GM23248 (cell line): ENCODE results near the gene ZNF302. TPM values are rescaled to one million over a fixed set of nuclear protein-coding genes. Genes with fewer than 3 reads are reported as not detected.
"Not testable (repeated sequence)": the region's sequence is repeated elsewhere in the genome, so short reads cannot be mapped to it uniquely, and the experiment has no call there.

Experiments
- DNase-seq: peaks from one replicate; pipeline ENCODE4 v3.0.0-alpha.2; 2015
- H2AFZ ChIP-seq: fragments of 200-600 bp; sonication (generic); 2 replicates; pipeline ENCODE4 v1.6.1; 2016; ENCODE audit warnings: antibody characterized with exemption
- H3F3A ChIP-seq: fragments of 200-600 bp; sonication (generic); 2 replicates; pipeline ENCODE4 v1.6.1; 2016; ENCODE audit warnings: mild to moderate bottlenecking, antibody characterized with exemption, mixed run types; ENCODE audit not compliant: insufficient read depth
- H3K27ac ChIP-seq: fragments of 200-600 bp; sonication (generic); 2 replicates; pipeline ENCODE4 v1.5.1; 2016; ENCODE audit warnings: mild to moderate bottlenecking
- H3K27me3 ChIP-seq: fragments of 200-600 bp; sonication (generic); replicated peaks from 2 replicates; pipeline ENCODE4 v1.6.1; 2016; ENCODE audit warnings: mild to moderate bottlenecking; ENCODE audit not compliant: insufficient read depth
- H3K36me3 ChIP-seq: fragments of 200-600 bp; sonication (generic); 2 replicates; pipeline ENCODE4 v1.6.1; 2016; ENCODE audit warnings: low read depth, mild to moderate bottlenecking
- H3K4me1 ChIP-seq: fragments of 200-600 bp; sonication (generic); 2 replicates; pipeline ENCODE4 v1.6.1; 2016; ENCODE audit warnings: mild to moderate bottlenecking; ENCODE audit not compliant: insufficient read depth
- H3K4me2 ChIP-seq: fragments of 200-600 bp; sonication (generic); one replicate; pipeline ENCODE4 v1.6.1; 2016; ENCODE audit warnings: mild to moderate bottlenecking; ENCODE audit not compliant: unreplicated experiment
- H3K4me3 ChIP-seq: fragments of 200-600 bp; sonication (generic); 2 replicates; pipeline ENCODE4 v1.5.1; 2016; ENCODE audit warnings: mild to moderate bottlenecking
- H3K79me2 ChIP-seq: fragments of 200-600 bp; sonication (generic); 2 replicates; pipeline ENCODE4 v1.6.1; 2016; ENCODE audit warnings: mild to moderate bottlenecking; ENCODE audit not compliant: insufficient read depth
- H3K9ac ChIP-seq: fragments of 200-600 bp; sonication (generic); 2 replicates; pipeline ENCODE4 v1.6.1; 2016; ENCODE audit warnings: mild to moderate bottlenecking
- H3K9me2 ChIP-seq: fragments of 200-600 bp; sonication (generic); 2 replicates; pipeline ENCODE4 v1.6.1; 2016; ENCODE audit warnings: mixed run types, mild to moderate bottlenecking, moderate library complexity; ENCODE audit not compliant: insufficient read depth
- H3K9me3 ChIP-seq: fragments of 200-600 bp; sonication (generic); one replicate; pipeline ENCODE4 v1.6.1; 2017; ENCODE audit warnings: low read depth
- H4K20me1 ChIP-seq: fragments of 200-600 bp; sonication (generic); 2 replicates; pipeline ENCODE4 v1.6.0; 2016; ENCODE audit not compliant: insufficient read depth
- EZH2 ChIP-seq: fragments of 200-600 bp; sonication (generic); IDR thresholded peaks from 2 replicates; pipeline ENCODE4 v1.6.1; 2018; ENCODE audit warnings: antibody characterized with exemption, mild to moderate bottlenecking; ENCODE audit not compliant: insufficient read depth, poor library complexity, severe bottlenecking
- EZH2phosphoT487 ChIP-seq: fragments of 200-600 bp; sonication (generic); IDR thresholded peaks from 2 replicates; pipeline ENCODE4 v1.6.1; 2018; ENCODE audit warnings: antibody characterized with exemption, moderate library complexity, mild to moderate bottlenecking, low read depth; ENCODE audit not compliant: insufficient read depth
- WGBS, 2 experiments: methylation state at CpG; one replicate each; pipeline ENCODE4 v1.1.6; 2015 to 2017; ENCODE audit warnings: low lambda C conversion rate in 2 of 2, low coverage in 1 of 2; ENCODE audit errors: missing lambda C conversion rate in 2 of 2; 5-methylcytosine and 5-hydroxymethylcytosine counted together
- in situ Hi-C: fragments of 300-500 bp; cut with MboI; formaldehyde crosslinking; loops from 2 replicates; pipeline ENCODE4 v1.15.0; 2020
- polyA plus RNA-seq: library from polyadenylated mRNA; unstranded; fragments of >200 nt; fragmentation: Nextera tagmentation; extraction: Ambion mirVana; gene quantifications from 2 replicates; pipeline ENCODE4 v1.2.1, GENCODE V29; 2016
- total RNA-seq: library from RNA; depleted of rRNA; stranded (reverse); fragments of >200 nt; shearing (Covaris generic); gene quantifications from 2 replicates; pipeline ENCODE4 v1.2.3, GENCODE V29; 2014

Gene ZNF302
- total and polyA plus RNA-seq, 2 experiments from 2014 or later = 18.4 to 23.9 TPM

DNA sequence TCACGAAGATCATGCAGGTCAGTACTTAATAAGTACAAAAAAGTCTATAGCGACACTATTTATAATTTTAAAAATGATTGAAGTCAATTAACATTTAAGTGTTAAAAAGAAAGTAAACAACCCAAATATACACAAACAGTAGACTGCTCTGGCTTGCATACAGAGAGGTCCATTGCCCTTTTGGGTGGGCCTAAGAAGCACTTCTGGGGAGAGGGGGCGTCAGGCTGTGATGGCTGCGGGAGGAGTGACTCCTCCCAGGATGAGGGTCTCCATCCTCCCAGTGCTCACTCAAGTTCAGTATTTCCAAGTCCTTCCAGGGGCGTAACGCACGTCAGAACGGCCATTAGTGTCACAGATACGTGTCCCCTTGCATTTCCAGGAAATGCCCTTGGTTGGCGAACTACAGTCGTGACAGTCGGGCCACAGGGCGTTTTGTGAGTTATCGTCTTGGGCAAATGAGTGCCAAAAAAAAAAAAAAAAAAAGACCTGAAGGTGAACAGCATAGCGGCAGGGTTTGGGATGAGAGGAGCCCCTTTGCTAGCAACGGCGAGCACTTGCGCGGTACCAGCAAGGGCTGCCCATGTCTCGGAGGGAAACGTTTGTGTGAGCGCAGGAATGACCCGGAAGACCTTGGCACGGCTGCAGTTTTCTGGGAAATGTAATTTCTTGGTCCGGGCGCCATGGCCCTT lies 637 bp upstream of the ZNF302 start, which contains the start of gene SCGB2B2:
Gene SCGB2B2, minus strand, starts transcription at position 463 of the 689 bp plus-strand sequence. CDS start 82,596 bp downstream, outside the sequence.
- Histone ChIP-seq H3K9me3 (no peaks in the 10 kb centered on the region), H3K4me1 (peaks cover 4% of the 10 kb centered on the region; the same call in 1 of the 2 replicates), H2AFZ (peak within 1 kb of the TSS; percentile 99), H3K36me3 (peaks cover 27% of the 10 kb centered on the region), H3K4me2 (peak within 1 kb of the TSS; percentile 91), H3K27me3 (no peaks in the 10 kb centered on the region), H3K9me2 (no peaks in the 10 kb centered on the region), H3K4me3 (peak within 1 kb of the TSS; percentile 73), H4K20me1 (no peaks in the 10 kb centered on the region), H3K9ac (peak within 1 kb of the TSS; percentile 96), H3F3A (no peaks in the 10 kb centered on the region), H3K79me2 (peaks cover 31% of the 10 kb centered on the region), H3K27ac (peak within 1 kb of the TSS; percentile 93)
- no peak for DNase-seq
- WGBS, 2 experiments = 5 to 6% methylated on average over 26 of the region's 26 CpGs
- TF ChIP-seq EZH2phosphoT487 (no peak), EZH2 (no peak)
- in situ Hi-C loops = no loop called here

DNA sequence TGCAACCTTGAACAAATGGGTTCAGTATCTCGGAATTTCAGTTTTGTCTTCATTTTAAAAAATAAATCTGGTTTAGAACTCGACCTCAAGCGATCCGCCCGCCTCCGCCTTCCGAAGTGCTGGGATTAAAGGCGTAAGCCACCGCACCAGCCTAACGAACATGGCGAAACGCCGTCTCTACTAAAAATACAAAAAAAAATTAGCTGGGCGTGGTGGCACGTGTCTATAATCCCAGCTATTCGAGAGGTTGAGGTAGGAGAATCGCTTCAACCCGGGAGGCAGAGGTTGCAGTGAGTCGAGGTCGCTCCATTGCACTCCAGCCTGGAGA lies 571 bp downstream of the ZNF302 start:
- Histone ChIP-seq H3K9me3 (no peaks in the 10 kb centered on the region), H3F3A (no peaks in the 10 kb centered on the region), H3K4me2 (peak overlapping the region; percentile 77), H3K4me3 (peak overlapping the region; percentile 73), H3K9me2 (no peaks in the 10 kb centered on the region), H3K27ac (peak overlapping the region; percentile 93), H3K4me1 (peaks cover 4% of the 10 kb centered on the region; the same call in 1 of the 2 replicates), H2AFZ (peak overlapping the region; percentile 99), H3K9ac (peak overlapping the region; percentile 96), H3K27me3 (no peaks in the 10 kb centered on the region), H3K36me3 (peaks cover 39% of the 10 kb centered on the region), H3K79me2 (peaks cover 31% of the 10 kb centered on the region), H4K20me1 (no peaks in the 10 kb centered on the region)
- WGBS, 2 experiments = 2 to 3% methylated on average over 20 of the region's 20 CpGs
- in situ Hi-C loops = no loop called here
- TF ChIP-seq EZH2 (no peak), EZH2phosphoT487 (no peak)
- DNase-seq = no peak

DNA sequence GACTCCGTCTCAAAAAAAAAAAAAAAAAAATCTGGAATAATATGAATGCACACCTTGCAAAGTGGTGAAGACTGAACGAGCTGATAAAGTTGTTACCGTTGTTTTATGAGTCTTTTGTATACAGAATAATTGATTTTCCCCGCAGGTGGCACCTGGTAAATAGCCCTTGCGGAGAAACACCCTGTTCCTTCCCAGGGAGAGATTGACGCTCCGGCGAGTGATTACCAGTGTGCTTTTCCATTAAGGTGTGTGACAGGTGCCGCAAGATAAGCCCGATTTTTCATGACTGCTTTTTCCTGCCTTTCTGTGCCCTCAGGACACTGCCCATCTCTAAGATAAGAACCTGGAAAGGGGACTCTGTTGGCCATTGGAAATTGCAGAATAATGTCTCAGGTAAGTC lies 943 bp downstream of the ZNF302 start:
- Histone ChIP-seq H4K20me1 (no peaks in the 10 kb centered on the region), H3K36me3 (peaks cover 43% of the 10 kb centered on the region), H3K9ac (peak overlapping the region; percentile 96)

DNA sequence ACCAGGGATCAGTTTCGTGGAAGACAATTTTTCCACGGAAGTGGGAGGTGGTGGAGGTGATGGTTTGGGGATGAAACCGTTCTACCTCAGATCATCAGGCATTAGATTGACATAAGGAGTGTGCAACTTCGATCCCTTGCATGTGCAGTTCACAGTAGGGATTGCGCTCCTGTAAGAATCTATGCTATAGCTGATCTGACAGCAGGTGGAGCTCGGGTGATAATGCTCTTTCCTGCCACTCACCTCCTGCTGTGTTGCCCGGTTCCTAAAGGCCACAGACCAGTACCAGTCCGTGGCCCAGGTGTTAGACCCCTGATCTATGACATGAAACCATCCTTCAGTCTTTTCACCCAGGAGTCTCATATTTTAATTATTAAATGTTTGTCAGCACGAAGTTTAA lies 4.0 kb downstream of the ZNF302 start:
- peaks cover 19% of the 10 kb centered on the region; the same call in 1 of the 2 replicates for H3F3A ChIP-seq
- no peak overlapping the region for H3K27ac ChIP-seq
- no peaks in the 10 kb centered on the region for H4K20me1 ChIP-seq
- TF ChIP-seq EZH2 (no peak), EZH2phosphoT487 (no peak)
- H3K4me2 ChIP-seq = no peak overlapping the region
- no peak overlapping the region for H2AFZ ChIP-seq
- WGBS, 2 experiments = 97 to 98% methylated on average over 9 of the region's 9 CpGs
- no peaks in the 10 kb centered on the region for H3K9me3 ChIP-seq
- peaks cover 2% of the 10 kb centered on the region; the same call in 1 of the 2 replicates for H3K4me1 ChIP-seq
- in situ Hi-C loops = no loop called here
- no peak overlapping the region for H3K9ac ChIP-seq
- peaks cover 31% of the 10 kb centered on the region for H3K79me2 ChIP-seq
- peaks cover 68% of the 10 kb centered on the region for H3K36me3 ChIP-seq
- no peaks in the 10 kb centered on the region for H3K9me2 ChIP-seq
- DNase-seq = no peak
- H3K27me3 ChIP-seq = no peaks in the 10 kb centered on the region
- H3K4me3 ChIP-seq = no peak overlapping the region

More for the DNA sequence above, 943 bp downstream of the ZNF302 start:
- Histone ChIP-seq H2AFZ (peak overlapping the region; percentile 99), H3K79me2 (peaks cover 31% of the 10 kb centered on the region), H3K9me3 (no peaks in the 10 kb centered on the region), H3K4me2 (peak overlapping the region; percentile 77), H3K9me2 (no peaks in the 10 kb centered on the region), H3K27me3 (no peaks in the 10 kb centered on the region), H3K4me1 (peaks cover 4% of the 10 kb centered on the region; the same call in 1 of the 2 replicates), H3K27ac (peak overlapping the region; percentile 93), H3F3A (0 out of 2 replicates have a peak, but pooled peaks cover 2% of the 10 kb centered on the region), H3K4me3 (peak overlapping the region; percentile 73)
- no peak for TF ChIP-seq EZH2
- no peak for TF ChIP-seq EZH2phosphoT487
- no peak for DNase-seq
- 64 to 66% methylated on average over 10 of the region's 10 CpGs for WGBS, 2 experiments
- in situ Hi-C loops = no loop called here

DNA sequence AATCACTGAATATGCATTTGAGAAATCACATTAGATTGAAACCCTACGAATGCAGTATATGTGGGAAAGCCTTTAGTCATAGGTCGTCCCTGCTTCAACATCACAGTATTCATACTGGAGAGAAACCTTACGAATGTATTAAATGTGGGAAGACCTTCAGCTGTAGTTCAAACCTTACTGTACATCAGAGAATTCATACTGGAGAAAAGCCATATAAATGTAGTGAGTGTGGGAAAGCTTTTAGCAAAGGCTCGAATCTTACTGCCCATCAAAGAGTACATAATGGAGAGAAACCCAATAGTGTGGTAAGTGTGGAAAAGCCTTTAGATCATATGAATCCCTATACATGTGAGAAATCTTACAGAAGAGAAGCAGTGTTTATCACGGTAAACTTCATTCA lies 7.8 kb downstream of the ZNF302 start:
- WGBS, 2 experiments = 95 to 98% methylated on average over 5 of the region's 5 CpGs
- H3K9me2 ChIP-seq, DNase-seq, H4K20me1 ChIP-seq, H3K4me2 ChIP-seq, H2AFZ ChIP-seq, H3K9ac ChIP-seq, H3K27ac ChIP-seq, H3K79me2 ChIP-seq, H3K27me3 ChIP-seq, in situ Hi-C loops, H3K4me1 ChIP-seq, H3K9me3 ChIP-seq, H3K4me3 ChIP-seq: not testable (repeated sequence)
- Histone ChIP-seq H3F3A (peaks cover 25% of the 10 kb centered on the region; the same call in 1 of the 2 replicates), H3K36me3 (peaks cover 54% of the 10 kb centered on the region)
